Bronchial epithelial cell (primary cell): Measurements from ENCODE around the gene CCN6. TPM values are rescaled to one million over a fixed set of nuclear protein-coding genes. Genes with fewer than 3 reads are reported as not detected.

ENCODE experiments used
- DNase-seq: peaks from one replicate; pipeline ENCODE4 v3.0.0-alpha.2; 2010; ENCODE audit warnings: low read depth
- FAIRE-seq: peaks from 2 replicates; lab custom pipeline; 2011; peaks lifted over from hg19 to GRCh38; lab: Jason Lieb, UNC
- H3K27me3 ChIP-seq: 2 replicates; pipeline ENCODE4 v1.5.1; 2011; ENCODE audit warnings: low read length; ENCODE audit not compliant: control insufficient read depth, insufficient read depth
- H3K36me3 ChIP-seq: 2 replicates; pipeline ENCODE4 v1.5.1; 2011; ENCODE audit warnings: low read length; ENCODE audit not compliant: control insufficient read depth, insufficient read depth
- H3K4me3 ChIP-seq: 2 replicates; pipeline ENCODE4 v1.5.1; 2011; ENCODE audit warnings: mild to moderate bottlenecking, low read depth, low read length, control low read depth
- total RNA-seq: library from RNA; depleted of rRNA; stranded (reverse); fragments of >200 nt; gene quantifications from 2 replicates; pipeline ENCODE4 v1.2.1, GENCODE V29; 2014
- TF ChIP-seq, protein P1 (sequence below): IDR thresholded peaks from 2 replicates; pipeline ENCODE4 v1.5.1; 2011; ENCODE audit warnings: mild to moderate bottlenecking, moderate library complexity, low read length, control low read depth, inconsistent platforms; ENCODE audit not compliant: insufficient read depth, severe bottlenecking

CCN6 gene
- total RNA-seq, 1 donor from 2014 or later = not detected

- no peaks in the 10 kb centered on the region for H3K27me3 ChIP-seq
- DNase-seq (no peak), FAIRE-seq (no peak)
- TF ChIP-seq, protein P1, sequence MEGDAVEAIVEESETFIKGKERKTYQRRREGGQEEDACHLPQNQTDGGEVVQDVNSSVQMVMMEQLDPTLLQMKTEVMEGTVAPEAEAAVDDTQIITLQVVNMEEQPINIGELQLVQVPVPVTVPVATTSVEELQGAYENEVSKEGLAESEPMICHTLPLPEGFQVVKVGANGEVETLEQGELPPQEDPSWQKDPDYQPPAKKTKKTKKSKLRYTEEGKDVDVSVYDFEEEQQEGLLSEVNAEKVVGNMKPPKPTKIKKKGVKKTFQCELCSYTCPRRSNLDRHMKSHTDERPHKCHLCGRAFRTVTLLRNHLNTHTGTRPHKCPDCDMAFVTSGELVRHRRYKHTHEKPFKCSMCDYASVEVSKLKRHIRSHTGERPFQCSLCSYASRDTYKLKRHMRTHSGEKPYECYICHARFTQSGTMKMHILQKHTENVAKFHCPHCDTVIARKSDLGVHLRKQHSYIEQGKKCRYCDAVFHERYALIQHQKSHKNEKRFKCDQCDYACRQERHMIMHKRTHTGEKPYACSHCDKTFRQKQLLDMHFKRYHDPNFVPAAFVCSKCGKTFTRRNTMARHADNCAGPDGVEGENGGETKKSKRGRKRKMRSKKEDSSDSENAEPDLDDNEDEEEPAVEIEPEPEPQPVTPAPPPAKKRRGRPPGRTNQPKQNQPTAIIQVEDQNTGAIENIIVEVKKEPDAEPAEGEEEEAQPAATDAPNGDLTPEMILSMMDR = no peak
- peaks cover 2% of the 10 kb centered on the region for H3K36me3 ChIP-seq
- no peak overlapping the region for H3K4me3 ChIP-seq
Observed at GRCh38 chr6:112085286-112086065, 31.6 kb downstream of the CCN6 start.

DNA sequence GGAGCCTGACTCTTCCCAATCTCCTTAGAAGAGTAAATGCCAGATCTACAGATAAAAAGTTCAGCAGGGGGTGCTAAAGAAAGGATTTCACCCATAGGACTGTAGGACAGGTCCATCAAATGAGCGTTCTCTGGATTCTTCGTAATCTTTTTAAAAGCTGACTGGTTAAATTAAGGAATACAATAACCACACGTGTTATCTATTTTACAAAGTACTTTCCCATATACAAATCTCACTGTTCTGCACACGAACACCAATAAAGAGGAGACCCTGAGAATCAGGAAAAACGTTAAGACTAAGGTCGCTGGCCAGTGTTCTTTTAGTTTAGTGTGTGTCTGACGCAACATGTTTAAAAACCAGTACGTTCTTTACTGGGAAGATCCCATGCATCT is 32.8 kb downstream of the CCN6 start:
- TF ChIP-seq, protein P1 = peak; percentile 28
- FAIRE-seq = no peak
- Histone ChIP-seq H3K4me3 (peak overlapping the region; percentile 71), H3K36me3 (peaks cover 2% of the 10 kb centered on the region), H3K27me3 (no peaks in the 10 kb centered on the region)
- DNase-seq = peak; percentile 77

GRCh38 chr6:112087136-112087911 is 33.4 kb downstream of the CCN6 start, which contains the start of the genes FAM229B and TUBE1:
Gene FAM229B (plus strand): TSS chr6:112087591. CDS start chr6:112099284, 11,693 bp downstream.
Gene TUBE1 (minus strand): TSS chr6:112087482. CDS start chr6:112087434, 48 bp downstream.
- Histone ChIP-seq H3K36me3 (peaks cover 2% of the 10 kb centered on the region), H3K4me3 (peak within 1 kb of the TSS; percentile 71), H3K27me3 (no peaks in the 10 kb centered on the region)
- DNase-seq (peak; percentile 93), FAIRE-seq (peak; percentile 79)
- TF ChIP-seq, protein P1 = no peak

DNA sequence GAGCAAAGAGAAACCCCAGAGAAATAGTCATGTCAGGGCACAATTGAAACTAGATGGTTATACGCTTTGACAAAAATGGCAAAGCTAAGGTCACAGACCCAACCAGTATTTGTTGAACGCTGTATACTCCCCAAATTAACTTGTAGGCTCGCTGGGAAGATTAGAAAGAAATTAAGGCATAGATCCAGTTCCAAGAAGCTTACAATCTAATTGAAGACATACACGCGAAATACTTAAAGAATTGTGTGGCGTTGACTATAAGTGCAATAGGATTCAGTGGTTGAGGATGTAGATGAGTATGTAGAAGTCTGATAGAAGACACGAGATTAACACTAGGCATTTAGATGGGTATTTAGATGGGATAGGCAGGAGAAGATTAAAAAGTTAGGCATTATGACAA is 34.0 kb downstream of the CCN6 start:
- Histone ChIP-seq H3K27me3 (no peaks in the 10 kb centered on the region), H3K36me3 (peaks cover 2% of the 10 kb centered on the region), H3K4me3 (peak overlapping the region; percentile 71)
- DNase-seq = no peak
- FAIRE-seq = no peak
- TF ChIP-seq, protein P1 = no peak

- TF ChIP-seq, protein P1 = no peak
- FAIRE-seq (no peak), DNase-seq (no peak)
- no peak overlapping the region for H3K4me3 ChIP-seq
- H3K36me3 ChIP-seq = no peaks in the 10 kb centered on the region
- no peaks in the 10 kb centered on the region for H3K27me3 ChIP-seq
Observed at GRCh38 chr6:112096901-112097300, 43.0 kb downstream of the CCN6 start.
